ENCODE measurements around the gene ICAM1. TPM values are rescaled to one million over a fixed set of nuclear protein-coding genes. Genes with fewer than 3 reads are reported as not detected.
A peak's percentile ranks its signal among the peaks of the same experiment; 100 is the strongest.

ICAM1 gene
- total and polyA plus RNA-seq, 2 of the 13 experiments (the other 11 are each of a cell fraction or from before 2014, with no cell fraction given) = 37.9 to 98.4 TPM

- TF ChIP-seq UBTF (CRISPR knock-in tag; IDR thresholded peaks at IDR 0.05) (0 out of 2 replicates have a peak, but pooled peaks have one; percentile 25), ZBTB7B (CRISPR knock-in tag; IDR thresholded peaks at IDR 0.05) (no peak), RBM39 (IDR thresholded peaks at IDR 0.05; ENCODE audit: low read depth, low read length, poor library complexity, severe bottlenecking) (no peak), RFX1 (IDR thresholded peaks at IDR 0.05) (no peak), STAG1 (CRISPR knock-in tag; IDR thresholded peaks at IDR 0.05) (no peak), STAT5B (CRISPR knock-in tag; IDR thresholded peaks at IDR 0.05) (no peak), ATF7-NPFF (CRISPR knock-in tag; IDR thresholded peaks at IDR 0.05; ENCODE audit: low read depth) (no peak; the same call in 1 of the 2 replicates), CCAR2 (optimal IDR thresholded peaks at IDR 0.05; ENCODE audit: low read depth, low read length) (no peak), PAXIP1 (CRISPR knock-in tag; conservative IDR thresholded peaks at IDR 0.05) (peak; percentile 25; the same call in 1 of the 2 replicates), NR2F1 (CRISPR knock-in tag; IDR thresholded peaks at IDR 0.05) (no peak), ZBTB46 (CRISPR knock-in tag; IDR thresholded peaks at IDR 0.05; ENCODE audit: borderline replicate concordance) (no peak), ZNF234 (CRISPR knock-in tag; conservative IDR thresholded peaks at IDR 0.05) (no peak), ZNF3 (CRISPR knock-in tag; IDR thresholded peaks at IDR 0.05) (no peak), SOX6 (IDR thresholded peaks at IDR 0.05) (no peak), SOX6 (CRISPR knock-in tag; IDR thresholded peaks at IDR 0.05) (no peak; the same call in 1 of the 2 replicates)
- TF ChIP-seq, protein P1, sequence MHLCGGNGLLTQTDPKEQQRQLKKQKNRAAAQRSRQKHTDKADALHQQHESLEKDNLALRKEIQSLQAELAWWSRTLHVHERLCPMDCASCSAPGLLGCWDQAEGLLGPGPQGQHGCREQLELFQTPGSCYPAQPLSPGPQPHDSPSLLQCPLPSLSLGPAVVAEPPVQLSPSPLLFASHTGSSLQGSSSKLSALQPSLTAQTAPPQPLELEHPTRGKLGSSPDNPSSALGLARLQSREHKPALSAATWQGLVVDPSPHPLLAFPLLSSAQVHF (CRISPR knock-in tag; IDR thresholded peaks at IDR 0.05) = no peak
- TF ChIP-seq, protein P2, sequence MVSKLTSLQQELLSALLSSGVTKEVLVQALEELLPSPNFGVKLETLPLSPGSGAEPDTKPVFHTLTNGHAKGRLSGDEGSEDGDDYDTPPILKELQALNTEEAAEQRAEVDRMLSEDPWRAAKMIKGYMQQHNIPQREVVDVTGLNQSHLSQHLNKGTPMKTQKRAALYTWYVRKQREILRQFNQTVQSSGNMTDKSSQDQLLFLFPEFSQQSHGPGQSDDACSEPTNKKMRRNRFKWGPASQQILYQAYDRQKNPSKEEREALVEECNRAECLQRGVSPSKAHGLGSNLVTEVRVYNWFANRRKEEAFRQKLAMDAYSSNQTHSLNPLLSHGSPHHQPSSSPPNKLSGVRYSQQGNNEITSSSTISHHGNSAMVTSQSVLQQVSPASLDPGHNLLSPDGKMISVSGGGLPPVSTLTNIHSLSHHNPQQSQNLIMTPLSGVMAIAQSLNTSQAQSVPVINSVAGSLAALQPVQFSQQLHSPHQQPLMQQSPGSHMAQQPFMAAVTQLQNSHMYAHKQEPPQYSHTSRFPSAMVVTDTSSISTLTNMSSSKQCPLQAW (CRISPR knock-in tag; IDR thresholded peaks at IDR 0.05) = peak; percentile 35; the same call in 1 of the 2 replicates
Observed at GRCh38 chr19:10289167-10289835, 18.4 kb downstream of the ICAM1 start (continued).

Measured in HepG2 (cell line).